Stimulated activated CD8-positive, alpha-beta memory T cell treated with anti-CD3 and anti-CD28 coated beads, Interleukin-7, amount 100 ng/mL, for 48 hours (primary cell): ENCODE results near the gene HMGB3.
"Not testable (repeated sequence)": the region's sequence is repeated elsewhere in the genome, so short reads cannot be mapped to it uniquely, and the experiment has no call there.

Experiments
- DNase-seq, 2 donors: peaks; one replicate each; pipeline ENCODE4 v3.0.0-alpha.2; 2020; ENCODE audit warnings: low read depth in 1 of 2; ENCODE audit errors: extremely low read depth in 1 of 2

Gene HMGB3

DNA sequence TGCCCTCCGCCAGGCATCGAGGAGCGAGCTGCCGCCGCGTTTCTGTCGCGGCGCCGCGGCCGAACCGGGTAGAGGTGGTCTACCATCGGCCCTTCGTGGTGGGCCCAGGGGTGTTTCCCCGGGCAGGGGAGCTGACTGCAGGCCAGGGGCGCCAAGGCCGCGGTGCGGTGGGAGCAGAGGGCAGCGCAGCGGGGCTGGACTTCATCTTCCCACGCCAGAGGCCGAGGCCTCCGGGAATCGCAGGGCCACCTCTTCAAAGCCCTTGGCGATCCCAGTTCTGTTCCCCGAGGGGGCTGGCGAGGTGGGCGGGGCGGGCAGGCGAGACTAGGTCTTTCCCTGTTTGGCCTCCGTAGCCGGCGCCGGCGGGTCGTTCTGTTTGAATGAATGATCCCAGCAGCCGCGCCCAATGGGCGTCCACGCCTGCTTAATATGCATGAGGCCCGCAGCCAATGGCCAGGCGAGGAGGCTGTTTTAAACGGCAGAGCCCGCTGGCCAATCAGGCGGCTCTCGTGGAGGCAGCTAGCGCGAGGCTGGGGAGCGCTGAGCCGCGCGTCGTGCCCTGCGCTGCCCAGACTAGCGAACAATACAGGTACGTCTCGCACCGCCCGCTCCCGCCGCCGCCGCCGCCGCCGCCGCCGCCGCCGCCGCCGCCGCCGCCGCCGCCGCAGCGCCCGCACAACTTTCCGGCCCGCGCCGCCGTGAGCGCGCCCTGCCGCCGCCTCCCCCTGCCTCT, at the start of gene HMGB3:
TSS of gene HMGB3 (plus strand) at position 548 of the 733 bp plus-strand sequence. CDS start 2,265 bp downstream, outside the sequence.
- DNase-seq: peak; percentile 65 to 81

DNA sequence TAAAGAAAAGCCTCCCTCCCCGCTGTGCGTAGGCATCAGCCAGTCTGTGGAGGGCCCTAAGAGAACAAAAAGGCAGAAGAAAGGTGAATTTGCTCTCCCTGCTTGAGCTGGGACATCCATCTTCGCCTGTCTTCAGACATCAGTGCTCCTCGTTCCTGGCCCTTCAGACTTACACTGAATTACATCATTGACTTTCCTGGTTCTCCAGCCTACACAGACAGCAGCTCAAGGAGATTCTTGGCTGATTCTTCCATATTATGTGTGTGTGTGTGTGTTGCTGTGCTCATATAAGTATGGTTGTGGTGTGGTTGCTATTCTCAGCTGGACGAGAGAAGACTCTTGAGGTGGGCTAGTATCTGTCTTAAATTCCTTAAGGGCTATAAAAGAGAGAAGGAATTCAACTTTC, 49.2 kb upstream of the HMGB3 start:
- DNase-seq: no peak

GRCh38 chrX:150934453-150934852, 48.7 kb upstream of the HMGB3 start:
- DNase-seq: no peak

DNA sequence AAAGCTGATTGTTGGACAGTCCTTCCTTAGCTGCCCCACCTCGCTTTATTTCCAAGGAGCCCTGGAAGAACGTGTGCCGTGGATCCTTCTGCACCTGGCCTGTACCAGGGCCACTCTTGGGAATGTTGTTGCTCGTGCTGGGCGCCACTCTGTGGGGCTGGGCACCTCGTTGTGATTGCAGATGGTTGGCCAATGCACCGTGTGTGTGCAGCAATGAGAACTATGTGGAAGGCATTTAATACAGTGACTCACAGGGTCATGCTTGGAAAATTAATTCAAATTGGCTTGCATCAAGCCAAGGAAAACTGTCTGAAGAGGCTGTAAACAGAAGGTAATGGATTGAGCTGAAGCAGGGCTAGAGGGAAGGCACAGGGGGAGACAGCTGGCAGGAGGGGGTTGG, 47.7 kb upstream of the HMGB3 start:
- no peak for DNase-seq

DNA sequence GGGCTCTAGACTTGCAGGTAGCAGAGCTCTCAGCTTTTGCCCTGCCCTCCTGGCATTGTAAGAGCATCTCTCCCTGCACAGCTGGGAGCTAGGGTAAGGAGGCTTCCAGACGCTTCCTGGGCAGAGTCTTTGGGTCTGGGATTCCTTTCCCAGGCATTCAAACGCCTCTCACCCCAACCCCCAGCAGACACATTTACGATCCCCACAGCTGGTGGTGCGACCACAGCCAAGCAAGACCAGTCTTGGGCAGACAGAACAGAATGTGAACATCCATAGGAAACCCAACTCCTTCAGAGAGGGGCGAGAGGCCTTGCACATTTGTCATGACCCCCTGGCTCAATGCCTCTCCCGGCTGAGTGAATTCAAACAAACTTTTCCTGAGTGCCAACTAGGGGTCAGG, 46.6 kb upstream of the HMGB3 start:
- no peak for DNase-seq

DNA sequence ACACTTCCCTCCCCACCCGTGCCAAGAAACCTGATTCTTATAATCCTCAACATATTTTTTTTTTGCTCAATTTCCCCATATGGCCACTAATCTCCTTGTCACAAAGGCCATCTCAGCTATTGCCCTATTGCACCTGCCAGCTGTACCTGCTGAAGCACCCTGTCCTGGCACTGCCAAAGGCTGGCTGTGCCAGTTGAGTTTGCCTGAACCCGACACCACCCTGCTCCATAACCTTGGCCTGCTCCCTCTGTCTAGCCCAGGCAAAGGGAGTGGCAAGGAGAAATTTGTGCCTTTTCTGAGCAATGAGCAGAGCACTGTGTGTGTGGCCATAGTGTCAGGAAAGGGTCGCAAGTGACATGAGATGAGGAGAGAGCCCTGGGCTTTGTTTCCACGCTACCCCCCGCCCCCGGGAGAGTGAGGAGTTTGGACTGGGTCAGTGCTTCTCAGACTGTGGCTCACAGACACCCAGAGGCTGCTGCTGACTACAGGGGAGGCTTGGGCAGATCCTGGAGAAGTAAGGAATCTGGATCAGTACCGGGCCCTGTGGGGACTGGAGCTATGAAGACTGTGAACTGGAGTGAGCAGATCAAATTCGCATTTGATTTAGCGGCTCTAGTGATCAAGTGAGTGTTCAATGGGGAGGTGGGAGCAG, 42.2 kb upstream of the HMGB3 start:
- DNase-seq: no peak

GRCh38 chrX:150941580-150941979, 41.6 kb upstream of the HMGB3 start:
- no peak for DNase-seq

DNA sequence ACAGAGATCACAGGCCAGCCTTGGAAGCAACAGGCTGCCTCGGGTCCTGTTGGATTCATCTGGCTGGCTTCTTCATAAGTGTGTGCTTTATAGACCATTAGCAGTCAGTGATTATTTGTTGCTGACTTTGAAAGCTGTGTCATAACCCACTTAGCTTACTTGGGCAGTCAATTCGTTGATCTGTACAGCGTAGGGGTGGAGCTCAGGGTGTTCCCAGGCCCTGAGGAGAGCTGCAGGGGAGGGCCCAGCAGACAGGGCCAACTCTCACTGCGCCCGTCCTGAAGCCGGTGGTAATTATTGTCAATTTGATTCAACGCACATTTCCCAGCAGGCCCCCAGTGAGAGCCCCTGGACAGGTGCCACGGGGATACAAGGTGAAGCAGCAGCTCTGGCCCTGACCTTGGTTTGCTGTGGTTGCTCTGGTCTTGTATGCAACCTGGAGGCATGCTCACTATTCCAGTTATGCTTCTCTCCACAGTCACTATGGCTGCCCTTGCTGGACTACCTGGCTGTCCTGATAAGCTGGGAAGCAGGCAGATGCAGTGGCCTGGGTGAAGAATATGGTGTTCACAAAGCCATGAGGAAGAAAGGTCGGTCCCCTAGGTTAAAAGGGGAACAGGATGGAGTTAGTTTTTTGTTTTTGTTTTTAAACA, 40.1 kb upstream of the HMGB3 start:
- no peak for DNase-seq

DNA sequence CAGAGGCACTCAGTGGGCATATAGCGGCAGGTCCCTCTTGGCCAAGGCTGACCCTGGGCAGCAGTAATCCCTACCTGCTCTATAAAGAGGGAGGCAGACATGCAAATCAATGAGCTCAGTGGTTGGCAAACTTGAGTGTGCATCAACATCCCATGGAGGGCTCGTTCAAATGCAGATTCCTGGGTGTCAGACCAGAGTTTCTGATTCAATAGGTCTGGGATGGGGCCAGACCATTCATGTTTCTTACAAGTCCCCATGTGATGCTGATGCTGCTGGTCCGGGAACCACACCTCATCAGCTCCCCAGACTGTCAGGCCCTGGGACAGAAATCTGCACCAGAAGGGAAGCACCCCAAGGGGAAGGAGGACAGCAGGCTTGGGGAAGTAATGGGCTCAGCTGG, 38.9 kb upstream of the HMGB3 start:
- DNase-seq: no peak

GRCh38 chrX:150954951-150955350, 28.2 kb upstream of the HMGB3 start:
- DNase-seq: no peak

DNA sequence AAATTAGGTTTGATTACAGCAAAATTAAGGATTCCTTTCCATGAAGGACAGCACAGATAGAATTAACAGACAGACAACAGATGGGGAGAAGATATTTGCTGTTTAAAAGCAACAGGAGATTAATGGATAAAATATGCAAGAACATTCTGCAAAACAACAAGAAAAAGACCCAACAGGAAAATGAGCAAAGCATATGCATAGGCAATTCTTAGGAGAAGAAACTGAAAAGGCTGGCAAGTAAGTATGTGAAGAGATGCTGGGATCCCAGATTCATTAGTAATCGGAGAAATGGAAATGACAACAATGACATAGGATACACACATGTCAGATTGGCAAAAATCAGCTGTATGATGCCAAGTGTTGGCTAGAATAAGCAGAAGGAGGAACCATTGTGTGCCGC, 27.5 kb upstream of the HMGB3 start:
- DNase-seq: no peak

GRCh38 chrX:150958177-150958576, 25.0 kb upstream of the HMGB3 start:
- no peak for DNase-seq

DNA sequence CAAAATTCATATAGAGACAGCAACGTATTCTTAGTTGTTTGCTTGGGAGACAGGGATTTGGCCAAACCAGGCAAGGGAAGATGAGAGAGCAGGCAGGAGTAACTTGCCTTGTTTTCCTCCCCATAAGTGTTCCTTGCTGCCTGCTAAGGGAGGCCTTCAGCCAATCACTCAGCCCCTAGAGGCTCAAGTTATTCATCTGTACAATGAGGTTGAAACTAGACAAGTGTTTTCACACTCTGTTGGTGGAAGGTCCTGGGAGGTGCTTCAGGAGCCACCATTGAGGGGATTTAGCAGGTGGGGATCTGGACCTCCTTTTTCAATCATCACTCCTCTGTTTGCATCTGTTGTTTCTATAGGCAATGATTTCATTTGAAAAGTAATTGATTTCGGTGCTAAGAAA, 23.6 kb upstream of the HMGB3 start:
- no peak for DNase-seq

DNA sequence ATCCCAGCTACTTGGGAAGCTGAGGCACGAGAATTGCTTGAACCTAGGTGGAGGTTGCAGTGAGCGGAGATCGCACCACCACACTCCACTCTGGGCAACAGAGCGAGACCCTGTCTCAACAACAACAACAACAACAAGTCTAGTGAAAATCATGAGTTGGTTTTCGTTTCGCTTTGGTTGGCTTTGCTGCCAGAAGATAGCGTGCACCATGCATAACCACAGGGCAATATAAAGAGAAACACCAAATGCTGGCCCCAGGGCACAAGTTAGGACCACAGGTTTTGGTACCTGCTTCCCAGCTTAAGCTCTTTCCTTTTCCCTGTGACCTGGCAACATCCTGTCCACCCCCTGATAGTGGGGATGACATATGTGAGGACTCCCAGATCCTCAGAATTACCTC, 21.5 kb upstream of the HMGB3 start:
- no peak for DNase-seq

- not testable (repeated sequence) for DNase-seq
Measured at GRCh38 chrX:150964416-150964815, 18.7 kb upstream of the HMGB3 start.

- no peak for DNase-seq
Measured at GRCh38 chrX:150966235-150966634, 16.9 kb upstream of the HMGB3 start.

DNA sequence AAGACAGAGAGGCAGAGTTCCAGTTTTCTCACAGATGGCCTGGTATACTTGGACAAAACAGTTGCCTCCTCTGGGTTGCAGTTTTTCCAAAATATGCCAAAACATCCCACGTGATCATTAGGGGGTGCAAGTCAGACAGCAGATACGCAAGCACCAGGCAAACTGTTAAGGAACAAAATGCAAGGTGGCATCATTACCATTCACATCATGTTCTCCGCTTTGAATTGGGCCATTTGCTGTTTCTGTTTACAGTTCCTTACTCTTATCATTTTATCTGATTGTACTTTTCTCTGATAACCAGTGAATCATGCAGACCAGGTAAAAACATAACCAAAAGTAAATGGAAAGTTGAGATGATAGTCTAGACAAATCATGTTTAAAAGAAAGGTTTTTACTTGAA, 16.4 kb upstream of the HMGB3 start:
- DNase-seq: no peak

DNA sequence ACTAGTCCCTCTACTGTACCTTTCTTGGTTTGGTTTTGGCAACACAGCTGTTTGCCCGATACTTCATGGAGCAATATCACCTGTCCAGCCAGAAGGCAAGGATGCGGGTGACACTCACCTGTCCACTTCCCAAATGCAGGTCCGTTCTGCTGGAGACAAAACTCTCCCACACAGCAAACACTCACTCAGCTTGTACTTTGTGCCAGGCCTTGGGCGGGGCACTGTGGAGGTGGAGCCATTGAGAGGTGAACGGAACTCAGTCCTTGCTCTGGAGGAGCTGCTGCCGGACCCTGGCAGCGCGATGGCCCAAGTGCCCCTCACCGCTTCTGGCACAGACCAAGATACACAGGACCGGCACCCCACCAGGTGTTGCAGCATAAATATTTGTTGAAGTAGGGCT, 15.3 kb upstream of the HMGB3 start:
- no peak for DNase-seq

- DNase-seq: no peak
Measured at GRCh38 chrX:150968862-150969720, 14.0 kb upstream of the HMGB3 start.

GRCh38 chrX:150972450-150972849, 10.7 kb upstream of the HMGB3 start:
- no peak for DNase-seq
